Neural progenitor cell (in vitro differentiated cells): Measurements from ENCODE around the gene SEPTIN12. TPM values are rescaled to one million over a fixed set of nuclear protein-coding genes. Genes with fewer than 3 reads are reported as not detected.
"Not testable (repeated sequence)": the region's sequence is repeated elsewhere in the genome, so short reads cannot be mapped to it uniquely, and the experiment has no call there.

Experiments
- DNase-seq: peaks from one replicate; pipeline ENCODE4 v3.0.0-alpha.2; 2016; ENCODE audit warnings: low spot score
- H2AFZ ChIP-seq: fragments of 200-600 bp; sonication (generic); replicated peaks from 2 replicates; pipeline ENCODE4 v1.6.1; 2016; ENCODE audit warnings: antibody characterized with exemption
- H3F3A ChIP-seq: fragments of 200-600 bp; sonication (generic); 2 replicates; pipeline ENCODE4 v1.6.1; 2016; ENCODE audit warnings: antibody characterized with exemption, low read depth
- H3K27ac ChIP-seq: fragments of 200-600 bp; sonication (generic); 2 replicates; pipeline ENCODE4 v1.5.1; 2016; ENCODE audit warnings: mild to moderate bottlenecking
- H3K27me3 ChIP-seq: fragments of 200-600 bp; sonication (generic); 2 replicates; pipeline ENCODE4 v1.6.1; 2016; ENCODE audit warnings: mild to moderate bottlenecking, moderate library complexity
- H3K36me3 ChIP-seq: fragments of 200-600 bp; sonication (generic); 2 replicates; pipeline ENCODE4 v1.5.1; 2016
- H3K4me1 ChIP-seq: fragments of 200-600 bp; sonication (generic); 2 replicates; pipeline ENCODE4 v1.6.1; 2016; ENCODE audit warnings: mixed run types
- H3K4me2 ChIP-seq: fragments of 200-600 bp; sonication (generic); 2 replicates; pipeline ENCODE4 v1.6.1; 2016
- H3K4me3 ChIP-seq: fragments of 200-600 bp; sonication (generic); 2 replicates; pipeline ENCODE4 v1.5.1; 2016
- H3K79me2 ChIP-seq: fragments of 200-600 bp; sonication (generic); 2 replicates; pipeline ENCODE4 v1.6.1; 2016; ENCODE audit warnings: low read depth
- H3K9ac ChIP-seq: fragments of 200-600 bp; sonication (generic); 2 replicates; pipeline ENCODE4 v1.6.1; 2016
- H3K9me3 ChIP-seq: fragments of 200-600 bp; sonication (generic); 2 replicates; pipeline ENCODE4 v1.5.1; 2016; ENCODE audit warnings: low read depth
- H4K20me1 ChIP-seq: fragments of 200-600 bp; sonication (generic); 2 replicates; pipeline ENCODE4 v1.6.1; 2016; ENCODE audit warnings: low read depth
- H3K27ac Mint-ChIP-seq: 3 replicates; pipeline ENCODE4 v1.8.0; 2021; ENCODE audit warnings: mixed read lengths
- H3K27me3 Mint-ChIP-seq: 2 replicates; pipeline ENCODE4 v1.8.0; 2022; ENCODE audit warnings: low read depth, mild to moderate bottlenecking, inconsistent platforms, moderate library complexity, mixed read lengths; ENCODE audit not compliant: insufficient read depth
- H3K36me3 Mint-ChIP-seq: 3 replicates; pipeline ENCODE4 v1.8.0; 2021; ENCODE audit warnings: mixed read lengths
- H3K4me1 Mint-ChIP-seq: 3 replicates; pipeline ENCODE4 v1.8.0; 2021; ENCODE audit warnings: mixed read lengths
- H3K4me3 Mint-ChIP-seq: 3 replicates; pipeline ENCODE4 v1.8.0; 2021; ENCODE audit warnings: mild to moderate bottlenecking, moderate library complexity, mixed read lengths
- H3K9me3 Mint-ChIP-seq: 3 replicates; pipeline ENCODE4 v1.8.0; 2020; ENCODE audit warnings: mixed read lengths
- EZH2 ChIP-seq: fragments of 200-600 bp; sonication (generic); IDR thresholded peaks from 2 replicates; pipeline ENCODE4 v1.6.1; 2017; ENCODE audit warnings: antibody characterized with exemption, mild to moderate bottlenecking, moderate library complexity
- EZH2phosphoT487 ChIP-seq: fragments of 200-600 bp; sonication (generic); IDR thresholded peaks from 2 replicates; pipeline ENCODE4 v1.6.1; 2017; ENCODE audit warnings: antibody characterized with exemption
- total RNA-seq: library from RNA; depleted of rRNA; stranded (reverse); fragments of >200 nt; gene quantifications from 2 replicates; pipeline ENCODE4 v1.2.3, GENCODE V29; 2015; ENCODE audit warnings: low replicate concordance
- TF ChIP-seq, protein P1 (sequence below): fragments of 200-600 bp; sonication (generic); IDR thresholded peaks from 2 replicates; pipeline ENCODE4 v1.5.1; 2017; ENCODE audit warnings: antibody characterized with exemption, mild to moderate bottlenecking

Gene SEPTIN12
- total RNA-seq, 1 donor from 2014 or later: not detected

DNA sequence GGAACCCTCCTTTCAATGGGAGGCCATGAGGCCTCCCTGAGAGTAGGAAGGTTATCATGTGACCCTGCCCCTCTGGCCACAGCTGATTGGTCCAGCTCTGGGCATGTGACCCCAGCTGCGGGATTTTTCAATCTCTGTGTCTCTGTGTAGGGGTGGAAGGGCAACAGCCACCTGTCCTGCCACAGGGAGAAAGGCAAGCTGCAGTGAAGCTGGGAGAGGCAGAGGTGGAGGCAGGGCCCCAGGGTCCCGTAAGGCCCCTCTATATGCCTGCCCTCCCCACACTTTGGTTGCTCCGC lies 42.9 kb downstream of the SEPTIN12 start:
- H3K27me3 ChIP-seq: no peaks in the 10 kb centered on the region
- peaks cover 30% of the 10 kb centered on the region for H3F3A ChIP-seq
- Mint-ChIP-seq H3K27ac (no peak overlapping the region), H3K27me3 (peaks cover 10% of the 10 kb centered on the region), H3K4me1 (peaks cover 5% of the 10 kb centered on the region), H3K36me3 (no peaks in the 10 kb centered on the region), H3K9me3 (no peaks in the 10 kb centered on the region), H3K4me3 (no peak overlapping the region)
- no peak overlapping the region for H3K9ac ChIP-seq
- no peaks in the 10 kb centered on the region for H4K20me1 ChIP-seq
- no peak overlapping the region for H3K27ac ChIP-seq
- H3K36me3 ChIP-seq: no peaks in the 10 kb centered on the region
- no peak overlapping the region for H3K4me2 ChIP-seq
- no peaks in the 10 kb centered on the region for H3K79me2 ChIP-seq
- peaks cover 20% of the 10 kb centered on the region for H3K4me1 ChIP-seq
- DNase-seq: no peak
- H3K4me3 ChIP-seq: no peak overlapping the region
- H3K9me3 ChIP-seq: no peaks in the 10 kb centered on the region
- no peak for TF ChIP-seq EZH2phosphoT487
- TF ChIP-seq, protein P1, sequence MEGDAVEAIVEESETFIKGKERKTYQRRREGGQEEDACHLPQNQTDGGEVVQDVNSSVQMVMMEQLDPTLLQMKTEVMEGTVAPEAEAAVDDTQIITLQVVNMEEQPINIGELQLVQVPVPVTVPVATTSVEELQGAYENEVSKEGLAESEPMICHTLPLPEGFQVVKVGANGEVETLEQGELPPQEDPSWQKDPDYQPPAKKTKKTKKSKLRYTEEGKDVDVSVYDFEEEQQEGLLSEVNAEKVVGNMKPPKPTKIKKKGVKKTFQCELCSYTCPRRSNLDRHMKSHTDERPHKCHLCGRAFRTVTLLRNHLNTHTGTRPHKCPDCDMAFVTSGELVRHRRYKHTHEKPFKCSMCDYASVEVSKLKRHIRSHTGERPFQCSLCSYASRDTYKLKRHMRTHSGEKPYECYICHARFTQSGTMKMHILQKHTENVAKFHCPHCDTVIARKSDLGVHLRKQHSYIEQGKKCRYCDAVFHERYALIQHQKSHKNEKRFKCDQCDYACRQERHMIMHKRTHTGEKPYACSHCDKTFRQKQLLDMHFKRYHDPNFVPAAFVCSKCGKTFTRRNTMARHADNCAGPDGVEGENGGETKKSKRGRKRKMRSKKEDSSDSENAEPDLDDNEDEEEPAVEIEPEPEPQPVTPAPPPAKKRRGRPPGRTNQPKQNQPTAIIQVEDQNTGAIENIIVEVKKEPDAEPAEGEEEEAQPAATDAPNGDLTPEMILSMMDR: no peak
- TF ChIP-seq EZH2: no peak
- no peak overlapping the region for H2AFZ ChIP-seq

DNA sequence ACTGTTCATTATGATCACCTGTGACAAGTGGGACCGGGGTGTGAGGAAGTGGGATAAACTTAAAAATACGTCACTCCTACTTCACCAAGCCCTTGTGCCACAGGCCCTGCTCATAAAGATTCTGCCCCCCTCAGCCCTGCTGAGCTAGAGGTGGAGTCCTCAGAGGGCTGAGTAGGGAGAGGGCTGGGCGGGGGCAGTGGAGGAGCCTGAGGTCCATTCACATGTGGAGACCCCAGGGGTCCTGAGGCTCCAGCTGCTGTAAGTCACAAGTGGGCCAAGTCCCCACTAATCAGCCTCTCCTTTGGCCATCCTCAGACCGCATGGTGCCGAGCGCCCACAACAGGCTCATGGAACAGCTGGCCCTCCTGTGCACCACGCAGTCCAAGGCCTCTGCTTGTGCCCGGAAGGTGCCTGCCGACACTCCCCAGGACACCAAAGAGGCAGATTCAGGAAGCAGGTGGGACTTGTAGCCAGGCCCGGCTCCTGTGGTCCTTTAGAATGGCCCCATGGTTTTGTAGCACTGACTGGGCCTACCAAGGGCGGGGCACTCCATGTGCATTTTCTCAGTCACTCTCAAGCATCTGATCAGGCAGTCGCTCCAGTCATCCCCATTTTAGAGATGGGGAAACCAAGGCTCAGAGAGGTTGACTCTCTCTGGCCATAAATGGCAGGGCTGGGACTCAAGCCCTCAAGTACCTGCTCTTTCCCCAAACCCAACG lies 43.4 kb downstream of the SEPTIN12 start:
- no peaks in the 10 kb centered on the region for H3K36me3 ChIP-seq
- no peak overlapping the region for H3K4me3 ChIP-seq

DNA sequence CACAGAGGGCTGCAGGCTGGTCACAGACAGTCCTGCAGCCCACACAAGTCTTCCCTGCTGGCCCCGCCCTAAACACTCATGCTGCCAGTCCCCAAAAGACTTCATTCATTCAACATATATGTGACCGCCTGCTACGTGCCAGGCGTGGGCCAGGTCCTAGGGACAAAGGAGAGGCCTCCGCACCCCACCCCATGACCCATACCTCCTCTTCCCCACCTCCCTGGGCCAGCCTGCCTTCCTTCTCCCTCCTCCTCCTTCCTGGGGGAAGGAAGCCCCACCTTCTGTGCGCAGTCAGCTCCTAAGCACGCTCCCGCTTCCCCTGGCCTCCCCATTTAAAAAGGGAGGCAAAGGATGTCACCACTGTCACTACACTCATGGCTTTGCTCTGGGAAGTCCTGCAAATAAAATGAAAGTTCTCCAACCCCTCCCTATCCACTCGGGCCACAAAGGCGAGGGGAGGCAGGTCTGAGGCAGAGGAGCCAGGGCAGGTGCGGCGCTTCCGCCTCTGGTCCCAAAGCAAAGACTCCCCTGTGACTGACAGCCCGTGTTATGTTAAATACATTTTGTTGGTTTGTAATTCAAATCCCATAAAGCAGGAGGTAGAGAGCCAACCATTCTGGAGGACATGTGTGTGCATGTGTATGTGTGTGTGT lies 44.8 kb downstream of the SEPTIN12 start:
- no peak overlapping the region for H3K4me3 ChIP-seq
- no peak overlapping the region for H3K4me2 ChIP-seq
- peaks cover 11% of the 10 kb centered on the region for H3K27me3 Mint-ChIP-seq
- no peak overlapping the region for H3K9ac ChIP-seq
- H3K4me1 Mint-ChIP-seq: peaks cover 5% of the 10 kb centered on the region
- no peak overlapping the region for H3K27ac Mint-ChIP-seq
- H3K27me3 ChIP-seq: no peaks in the 10 kb centered on the region
- TF ChIP-seq EZH2: no peak
- TF ChIP-seq, protein P1: no peak
- TF ChIP-seq EZH2phosphoT487: no peak
- no peaks in the 10 kb centered on the region for H3K36me3 Mint-ChIP-seq
- no peak overlapping the region for H2AFZ ChIP-seq
- no peaks in the 10 kb centered on the region for H3K36me3 ChIP-seq
- no peak overlapping the region for H3K27ac ChIP-seq
- DNase-seq: no peak
- no peaks in the 10 kb centered on the region for H3K9me3 ChIP-seq
- H3F3A ChIP-seq: peaks cover 28% of the 10 kb centered on the region
- H3K79me2 ChIP-seq: no peaks in the 10 kb centered on the region
- no peak overlapping the region for H3K4me3 Mint-ChIP-seq
- no peaks in the 10 kb centered on the region for H3K9me3 Mint-ChIP-seq
- H4K20me1 ChIP-seq: no peaks in the 10 kb centered on the region
- peaks cover 17% of the 10 kb centered on the region for H3K4me1 ChIP-seq

More for the DNA sequence above, 43.4 kb downstream of the SEPTIN12 start:
- Mint-ChIP-seq H3K4me3 (no peak overlapping the region), H3K27ac (no peak overlapping the region), H3K27me3 (peaks cover 11% of the 10 kb centered on the region), H3K9me3 (no peaks in the 10 kb centered on the region), H3K36me3 (no peaks in the 10 kb centered on the region), H3K4me1 (peaks cover 5% of the 10 kb centered on the region)
- H3K4me2 ChIP-seq: no peak overlapping the region
- H3K79me2 ChIP-seq: no peaks in the 10 kb centered on the region
- H3K27me3 ChIP-seq: no peaks in the 10 kb centered on the region
- H3K4me1 ChIP-seq: peaks cover 20% of the 10 kb centered on the region
- H2AFZ ChIP-seq: no peak overlapping the region
- no peaks in the 10 kb centered on the region for H3K9me3 ChIP-seq
- DNase-seq: no peak
- TF ChIP-seq EZH2 (no peak), EZH2phosphoT487 (no peak)
- TF ChIP-seq, protein P1: no peak
- peaks cover 30% of the 10 kb centered on the region for H3F3A ChIP-seq
- H3K9ac ChIP-seq: no peak overlapping the region
- no peaks in the 10 kb centered on the region for H4K20me1 ChIP-seq
- no peak overlapping the region for H3K27ac ChIP-seq

DNA sequence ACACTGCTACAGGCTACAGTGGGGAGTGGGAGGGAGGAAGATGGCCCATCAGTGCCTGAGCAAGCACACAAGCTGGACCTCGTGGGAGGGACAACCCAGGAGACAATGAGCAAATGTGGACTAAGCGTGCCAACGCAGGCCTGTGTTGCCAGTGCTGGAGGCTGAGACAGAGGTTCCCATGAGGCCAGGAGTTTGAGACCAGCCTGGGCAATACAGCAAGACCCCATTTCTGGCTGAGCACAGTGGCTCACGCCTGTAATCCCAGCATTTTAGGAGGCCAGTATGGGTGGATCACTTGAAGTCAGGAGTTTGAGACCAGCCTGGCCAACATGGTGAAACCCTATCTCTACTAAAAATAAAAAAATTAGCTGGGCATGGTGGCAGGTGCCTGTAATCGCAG lies 49.8 kb downstream of the SEPTIN12 start:
- not testable (repeated sequence) for H4K20me1 ChIP-seq, H3K36me3 Mint-ChIP-seq, H3K9me3 ChIP-seq, H3K36me3 ChIP-seq, H3K27ac Mint-ChIP-seq, H3K9me3 Mint-ChIP-seq, H3K4me3 ChIP-seq, H2AFZ ChIP-seq, H3K4me3 Mint-ChIP-seq, H3K9ac ChIP-seq, H3K27me3 ChIP-seq, H3K4me1 ChIP-seq, H3K79me2 ChIP-seq, H3K4me1 Mint-ChIP-seq, H3K4me2 ChIP-seq, DNase-seq, H3K27ac ChIP-seq
- H3F3A ChIP-seq: peaks cover 24% of the 10 kb centered on the region
- H3K27me3 Mint-ChIP-seq: peaks cover 11% of the 10 kb centered on the region
